ENCODE measurements around the gene PEX6. TPM values are rescaled to one million over a fixed set of nuclear protein-coding genes. Genes with fewer than 3 reads are reported as not detected.

The PEX6 gene
- total and polyA plus RNA-seq, 2 of the 13 experiments (the other 11 are each of a cell fraction or from before 2014, with no cell fraction given), result 5.1 to 6.7 TPM

GRCh38 chr6:43021270-43022047, 42.5 kb upstream of the PEX6 start, which contains the start of gene RRP36 (continued):
- TF ChIP-seq ZSCAN5A (CRISPR knock-in tag; IDR thresholded peaks at IDR 0.05; ENCODE audit: borderline replicate concordance), result peak; percentile 57; the same call in 1 of the 2 replicates
- TF ChIP-seq RBFOX2 (IDR thresholded peaks at IDR 0.05; ENCODE audit: low read depth, low read length), result peak; percentile 95
- 0 out of 2 replicates have a peak, but pooled peaks have one; percentile 27 for TF ChIP-seq SATB2 (CRISPR knock-in tag; IDR thresholded peaks at IDR 0.05)
- 0 out of 2 replicates have a peak, but pooled peaks have one; percentile 29 for TF ChIP-seq ZNF180 (CRISPR knock-in tag; IDR thresholded peaks at IDR 0.05; ENCODE audit: borderline replicate concordance, low read depth)
- no peak for TF ChIP-seq ZFP82 (CRISPR knock-in tag; IDR thresholded peaks at IDR 0.05; ENCODE audit: borderline replicate concordance)
- TF ChIP-seq NFATC3 (CRISPR knock-in tag; IDR thresholded peaks at IDR 0.05), result peak; percentile 95
- TF ChIP-seq NONO (IDR thresholded peaks at IDR 0.05), result no peak
- TF ChIP-seq NONO (CRISPR knock-in tag; conservative IDR thresholded peaks at IDR 0.05), result peak; percentile 82; the same call in 1 of the 2 replicates
- no peak for TF ChIP-seq SOX6 (IDR thresholded peaks at IDR 0.05)
- peak; percentile 66; the same call in 1 of the 2 replicates for TF ChIP-seq SOX6 (CRISPR knock-in tag; IDR thresholded peaks at IDR 0.05)
- peak; percentile 78 for TF ChIP-seq RBM22 (optimal IDR thresholded peaks at IDR 0.05; ENCODE audit: low read length)
- peak; percentile 73; the same call in 1 of the 2 replicates for TF ChIP-seq BATF2 (CRISPR knock-in tag; IDR thresholded peaks at IDR 0.05)
- TF ChIP-seq, protein P1, sequence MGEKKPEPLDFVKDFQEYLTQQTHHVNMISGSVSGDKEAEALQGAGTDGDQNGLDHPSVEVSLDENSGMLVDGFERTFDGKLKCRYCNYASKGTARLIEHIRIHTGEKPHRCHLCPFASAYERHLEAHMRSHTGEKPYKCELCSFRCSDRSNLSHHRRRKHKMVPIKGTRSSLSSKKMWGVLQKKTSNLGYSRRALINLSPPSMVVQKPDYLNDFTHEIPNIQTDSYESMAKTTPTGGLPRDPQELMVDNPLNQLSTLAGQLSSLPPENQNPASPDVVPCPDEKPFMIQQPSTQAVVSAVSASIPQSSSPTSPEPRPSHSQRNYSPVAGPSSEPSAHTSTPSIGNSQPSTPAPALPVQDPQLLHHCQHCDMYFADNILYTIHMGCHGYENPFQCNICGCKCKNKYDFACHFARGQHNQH (CRISPR knock-in tag; IDR thresholded peaks at IDR 0.05), result no peak
- no peak for TF ChIP-seq PATZ1 (CRISPR knock-in tag; IDR thresholded peaks at IDR 0.05)
- TF ChIP-seq, protein P2, sequence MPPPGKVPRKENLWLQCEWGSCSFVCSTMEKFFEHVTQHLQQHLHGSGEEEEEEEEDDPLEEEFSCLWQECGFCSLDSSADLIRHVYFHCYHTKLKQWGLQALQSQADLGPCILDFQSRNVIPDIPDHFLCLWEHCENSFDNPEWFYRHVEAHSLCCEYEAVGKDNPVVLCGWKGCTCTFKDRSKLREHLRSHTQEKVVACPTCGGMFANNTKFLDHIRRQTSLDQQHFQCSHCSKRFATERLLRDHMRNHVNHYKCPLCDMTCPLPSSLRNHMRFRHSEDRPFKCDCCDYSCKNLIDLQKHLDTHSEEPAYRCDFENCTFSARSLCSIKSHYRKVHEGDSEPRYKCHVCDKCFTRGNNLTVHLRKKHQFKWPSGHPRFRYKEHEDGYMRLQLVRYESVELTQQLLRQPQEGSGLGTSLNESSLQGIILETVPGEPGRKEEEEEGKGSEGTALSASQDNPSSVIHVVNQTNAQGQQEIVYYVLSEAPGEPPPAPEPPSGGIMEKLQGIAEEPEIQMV (CRISPR knock-in tag; IDR thresholded peaks at IDR 0.05; ENCODE audit: low read depth), result no peak; the same call in 1 of the 2 replicates
- TF ChIP-seq STAG1 (CRISPR knock-in tag; IDR thresholded peaks at IDR 0.05), result 0 out of 2 replicates have a peak, but pooled peaks have one; percentile 3
- peak; percentile 82; the same call in 1 of the 2 replicates for TF ChIP-seq ZNF274 (CRISPR knock-in tag; IDR thresholded peaks at IDR 0.05)
- peak; percentile 88 for TF ChIP-seq ZNF883 (CRISPR knock-in tag; IDR thresholded peaks at IDR 0.05; ENCODE audit: not compliant biosample characterization)
- peak; percentile 54; the same call in 1 of the 2 replicates for TF ChIP-seq KLF15 (CRISPR knock-in tag; IDR thresholded peaks at IDR 0.05; ENCODE audit: borderline replicate concordance)
- TF ChIP-seq ZC3H4 (CRISPR knock-in tag; IDR thresholded peaks at IDR 0.05; ENCODE audit: borderline replicate concordance), result no peak
- no peak for TF ChIP-seq ZNF564 (CRISPR knock-in tag; IDR thresholded peaks at IDR 0.05)
- TF ChIP-seq ZNF773 (CRISPR knock-in tag; IDR thresholded peaks at IDR 0.05; ENCODE audit: borderline replicate concordance), result peak; percentile 45; the same call in 1 of the 2 replicates

Measured in HepG2 (cell line).